Jurkat, Clone E6-1 (cell line): ENCODE results near the gene ERH.

Experiments
- DNase-seq: peaks from one replicate; pipeline ENCODE4 v3.0.0-alpha.2; 2011; ENCODE audit warnings: low read depth, low spot score
- H3K4me3 ChIP-seq: 2 replicates; pipeline ENCODE4 v1.5.1; 2011; ENCODE audit warnings: mild to moderate bottlenecking, low read length, control low read depth, moderate library complexity

Gene ERH

GRCh38 chr14:69358966-69359365, 39.1 kb downstream of the ERH start:
- no peak overlapping the region for H3K4me3 ChIP-seq
- no peak for DNase-seq

- no peak overlapping the region for H3K4me3 ChIP-seq
- no peak for DNase-seq
These were observed 39.7 kb downstream of the ERH start for GRCh38 chr14:69358233-69358963.

- no peak for DNase-seq
- H3K4me3 ChIP-seq: no peak overlapping the region
These were observed 40.4 kb downstream of the ERH start for GRCh38 chr14:69357544-69358200.

- H3K4me3 ChIP-seq: no peak overlapping the region
- no peak for DNase-seq
These were observed 41.1 kb downstream of the ERH start for GRCh38 chr14:69356903-69357543.

GRCh38 chr14:69355607-69356281, 42.4 kb downstream of the ERH start:
- no peak for DNase-seq
- no peak overlapping the region for H3K4me3 ChIP-seq

GRCh38 chr14:69355154-69355597, 42.9 kb downstream of the ERH start:
- no peak overlapping the region for H3K4me3 ChIP-seq
- no peak for DNase-seq

GRCh38 chr14:69354383-69355153, 43.5 kb downstream of the ERH start:
- no peak for DNase-seq
- no peak overlapping the region for H3K4me3 ChIP-seq

- H3K4me3 ChIP-seq: no peak overlapping the region
- DNase-seq: no peak
These were observed 44.9 kb downstream of the ERH start for GRCh38 chr14:69353168-69353567.

- DNase-seq: no peak
- H3K4me3 ChIP-seq: no peak overlapping the region
These were observed 46.2 kb downstream of the ERH start for GRCh38 chr14:69351911-69352310.

GRCh38 chr14:69351385-69351784, 46.7 kb downstream of the ERH start:
- H3K4me3 ChIP-seq: no peak overlapping the region
- DNase-seq: no peak

GRCh38 chr14:69350892-69351291, 47.2 kb downstream of the ERH start:
- DNase-seq: no peak
- H3K4me3 ChIP-seq: no peak overlapping the region

GRCh38 chr14:69349091-69349777, 48.9 kb downstream of the ERH start:
- H3K4me3 ChIP-seq: no peak overlapping the region
- DNase-seq: no peak

GRCh38 chr14:69346710-69347109, 51.4 kb downstream of the ERH start:
- no peak for DNase-seq

GRCh38 chr14:69345402-69345801, 52.7 kb downstream of the ERH start:
- DNase-seq: no peak
- no peak overlapping the region for H3K4me3 ChIP-seq

More at GRCh38 chr14:69346710-69347109, 51.4 kb downstream of the ERH start:
- no peak overlapping the region for H3K4me3 ChIP-seq

GRCh38 chr14:69344171-69344570, 53.9 kb downstream of the ERH start:
- DNase-seq: no peak
- no peak overlapping the region for H3K4me3 ChIP-seq

GRCh38 chr14:69342928-69343525, 55.1 kb downstream of the ERH start:
- DNase-seq: no peak
- no peak overlapping the region for H3K4me3 ChIP-seq

GRCh38 chr14:69339426-69339825, 58.7 kb downstream of the ERH start:
- H3K4me3 ChIP-seq: no peak overlapping the region
- DNase-seq: no peak

- H3K4me3 ChIP-seq: no peak overlapping the region
- no peak for DNase-seq
These were observed 60.1 kb downstream of the ERH start for GRCh38 chr14:69337984-69338383.
